Effector memory CD4-positive, alpha-beta T cell (primary cell): Measurements from ENCODE around the gene ADGRA1.

Source experiments
- DNase-seq, 3 donors: peaks; one replicate each; pipeline ENCODE4 v3.0.0-alpha.2; 2020
- H3K27ac ChIP-seq: 2 replicates; pipeline ENCODE4 v1.7.0; 2013; ENCODE audit warnings: mild to moderate bottlenecking, low read length, moderate library complexity; ENCODE audit not compliant: insufficient read depth, poor library complexity, severe bottlenecking
- H3K27me3 ChIP-seq: replicated peaks from 2 replicates; pipeline ENCODE4 v1.7.0; 2013; ENCODE audit warnings: mild to moderate bottlenecking, low read length; ENCODE audit not compliant: insufficient read depth, control insufficient read depth, poor library complexity, severe bottlenecking
- H3K36me3 ChIP-seq: 2 replicates; pipeline ENCODE4 v1.7.0; 2013; ENCODE audit warnings: mild to moderate bottlenecking, low read length, moderate library complexity; ENCODE audit not compliant: control insufficient read depth, insufficient read depth
- H3K4me1 ChIP-seq: 2 replicates; pipeline ENCODE4 v1.7.0; 2013; ENCODE audit warnings: low read length, mild to moderate bottlenecking; ENCODE audit not compliant: control insufficient read depth, insufficient read depth, poor library complexity, severe bottlenecking
- H3K4me3 ChIP-seq: 2 replicates; pipeline ENCODE4 v1.7.0; 2013; ENCODE audit warnings: low read length, low read depth, mild to moderate bottlenecking; ENCODE audit not compliant: insufficient read depth, poor library complexity, severe bottlenecking
- H3K9me3 ChIP-seq: 2 replicates; pipeline ENCODE4 v1.7.0; 2013; ENCODE audit warnings: mild to moderate bottlenecking, low read length, moderate library complexity; ENCODE audit not compliant: control insufficient read depth

ADGRA1 gene

GRCh38 chr10:133127291-133128125 lies 39.8 kb downstream of the ADGRA1 start:
- H3K9me3 ChIP-seq = no peaks in the 10 kb centered on the region
- DNase-seq = peak; percentile 14 to 47 (median 20)
- H3K4me1 ChIP-seq = no peaks in the 10 kb centered on the region
- H3K27ac ChIP-seq = no peak overlapping the region
- no peak overlapping the region for H3K4me3 ChIP-seq
- H3K27me3 ChIP-seq = peaks cover 3% of the 10 kb centered on the region
- no peaks in the 10 kb centered on the region for H3K36me3 ChIP-seq

DNA sequence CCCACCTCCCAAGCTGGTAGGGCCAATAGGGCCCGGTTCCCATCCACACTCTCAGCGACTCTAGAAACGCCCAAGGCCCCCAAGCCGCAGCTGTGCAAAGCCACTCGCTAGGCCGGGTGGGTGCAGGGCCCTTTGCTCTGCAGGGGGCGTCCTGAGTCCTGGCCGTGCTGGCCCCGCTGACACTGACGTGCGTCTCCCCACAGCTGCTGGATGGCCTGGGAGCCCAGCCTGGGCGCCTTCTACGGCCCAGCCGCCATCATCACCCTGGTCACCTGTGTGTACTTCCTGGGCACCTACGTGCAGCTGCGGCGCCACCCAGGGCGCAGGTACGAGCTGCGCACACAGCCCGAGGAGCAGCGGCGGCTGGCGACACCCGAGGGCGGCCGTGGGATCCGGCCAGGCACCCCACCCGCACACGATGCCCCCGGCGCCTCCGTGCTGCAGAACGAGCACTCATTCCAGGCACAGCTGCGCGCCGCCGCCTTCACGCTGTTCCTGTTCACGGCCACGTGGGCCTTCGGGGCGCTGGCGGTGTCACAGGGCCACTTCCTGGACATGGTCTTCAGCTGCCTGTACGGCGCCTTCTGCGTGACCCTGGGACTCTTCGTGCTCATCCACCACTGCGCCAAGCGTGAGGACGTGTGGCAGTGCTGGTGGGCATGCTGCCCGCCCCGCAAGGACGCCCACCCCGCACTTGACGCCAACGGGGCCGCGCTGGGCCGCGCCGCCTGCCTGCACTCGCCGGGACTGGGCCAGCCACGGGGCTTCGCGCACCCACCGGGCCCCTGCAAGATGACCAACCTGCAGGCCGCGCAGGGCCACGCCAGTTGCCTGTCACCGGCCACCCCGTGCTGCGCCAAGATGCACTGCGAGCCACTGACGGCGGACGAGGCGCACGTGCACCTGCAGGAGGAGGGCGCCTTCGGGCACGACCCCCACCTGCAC lies 40.7 kb downstream of the ADGRA1 start:
- Histone ChIP-seq H3K4me1 (no peaks in the 10 kb centered on the region), H3K27me3 (peaks cover 3% of the 10 kb centered on the region), H3K9me3 (no peaks in the 10 kb centered on the region), H3K4me3 (no peak overlapping the region), H3K27ac (no peak overlapping the region), H3K36me3 (no peaks in the 10 kb centered on the region)
- no peak for DNase-seq

- H3K9me3 ChIP-seq = no peaks in the 10 kb centered on the region
- no peak overlapping the region for H3K27ac ChIP-seq
- H3K27me3 ChIP-seq = peaks cover 3% of the 10 kb centered on the region
- H3K4me1 ChIP-seq = no peaks in the 10 kb centered on the region
- no peaks in the 10 kb centered on the region for H3K36me3 ChIP-seq
- H3K4me3 ChIP-seq = no peak overlapping the region
- no peak for DNase-seq
Observed at GRCh38 chr10:133129071-133129858, 41.5 kb downstream of the ADGRA1 start.

- Histone ChIP-seq H3K4me3 (no peak overlapping the region), H3K27ac (no peak overlapping the region), H3K27me3 (peaks cover 3% of the 10 kb centered on the region), H3K9me3 (no peaks in the 10 kb centered on the region), H3K36me3 (no peaks in the 10 kb centered on the region), H3K4me1 (no peaks in the 10 kb centered on the region)
- DNase-seq = no peak
Observed at GRCh38 chr10:133129859-133130495, 42.3 kb downstream of the ADGRA1 start.

GRCh38 chr10:133130602-133131001 lies 42.9 kb downstream of the ADGRA1 start:
- H3K9me3 ChIP-seq = no peaks in the 10 kb centered on the region
- H3K27ac ChIP-seq = no peak overlapping the region
- no peak overlapping the region for H3K4me3 ChIP-seq
- H3K4me1 ChIP-seq = no peaks in the 10 kb centered on the region
- peaks cover 2% of the 10 kb centered on the region for H3K27me3 ChIP-seq
- DNase-seq = no peak
- no peaks in the 10 kb centered on the region for H3K36me3 ChIP-seq

GRCh38 chr10:133131053-133131452 lies 43.3 kb downstream of the ADGRA1 start:
- H3K4me3 ChIP-seq = no peak overlapping the region
- no peaks in the 10 kb centered on the region for H3K9me3 ChIP-seq
- no peaks in the 10 kb centered on the region for H3K4me1 ChIP-seq
- no peak for DNase-seq
- H3K27ac ChIP-seq = no peak overlapping the region
- H3K36me3 ChIP-seq = no peaks in the 10 kb centered on the region
- H3K27me3 ChIP-seq = no peaks in the 10 kb centered on the region

DNA sequence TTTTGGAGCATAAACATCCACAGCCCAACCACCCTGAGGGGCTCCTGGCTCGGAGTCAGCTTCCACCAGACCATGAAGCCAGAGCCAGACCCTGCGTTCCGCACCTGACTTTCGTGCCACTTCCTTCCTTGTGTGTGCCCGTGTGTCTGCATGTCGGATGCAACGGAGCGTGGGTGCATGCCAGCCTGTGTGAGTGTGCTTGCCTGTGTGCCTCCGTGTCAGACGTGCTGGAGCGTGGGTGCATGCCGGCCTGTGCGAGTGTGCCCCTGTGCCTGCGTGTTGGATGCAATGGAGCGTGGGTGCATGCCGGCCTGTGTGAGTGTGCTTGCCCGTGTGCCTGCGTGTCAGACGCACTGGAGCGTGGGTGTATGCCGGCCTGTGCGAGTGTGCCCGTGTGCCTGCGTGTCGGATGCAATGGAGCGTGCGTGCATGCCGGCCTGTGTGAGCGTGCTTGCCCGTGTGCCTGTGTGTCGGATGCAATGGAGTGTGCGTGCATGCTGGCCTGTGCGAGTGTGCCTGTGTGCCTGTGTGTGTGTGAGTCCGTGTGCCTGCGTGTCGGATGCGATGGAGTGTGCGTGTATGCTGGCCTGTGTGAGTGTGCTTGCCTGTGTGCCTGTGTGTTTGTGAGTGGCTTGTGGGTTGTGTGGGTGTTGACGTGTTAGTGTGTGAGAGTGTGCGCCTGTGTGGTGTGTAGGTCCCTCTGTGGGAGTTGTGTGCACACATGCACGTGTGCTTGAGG lies 44.2 kb downstream of the ADGRA1 start:
- no peak for DNase-seq
- no peaks in the 10 kb centered on the region for H3K9me3 ChIP-seq
- H3K4me1 ChIP-seq = no peaks in the 10 kb centered on the region
- no peaks in the 10 kb centered on the region for H3K36me3 ChIP-seq
- H3K27ac ChIP-seq = no peak overlapping the region
- no peaks in the 10 kb centered on the region for H3K27me3 ChIP-seq
- no peak overlapping the region for H3K4me3 ChIP-seq

- no peaks in the 10 kb centered on the region for H3K27me3 ChIP-seq
- H3K4me1 ChIP-seq = no peaks in the 10 kb centered on the region
- H3K36me3 ChIP-seq = no peaks in the 10 kb centered on the region
- H3K4me3 ChIP-seq = no peak overlapping the region
- H3K27ac ChIP-seq = no peak overlapping the region
- H3K9me3 ChIP-seq = no peaks in the 10 kb centered on the region
- no peak for DNase-seq
Observed at GRCh38 chr10:133132473-133133291, 45.0 kb downstream of the ADGRA1 start.
